Breast epithelium (tissue), 4 donors: ENCODE results near the gene CKLF. TPM values are rescaled to one million over a fixed set of nuclear protein-coding genes. Genes with fewer than 3 reads are reported as not detected.
A peak's percentile ranks its signal among the peaks of the same experiment; 100 is the strongest.

Source experiments
- DNase-seq, 2 donors: peaks; one replicate each; pipeline ENCODE4 v3.0.0-alpha.2; 2019; ENCODE audit warnings: low spot score in 2 of 2
- H3K27ac ChIP-seq, 2 donors: fragments of 200-600 bp; sonication (generic) in 1 of 2; one replicate each; pipeline ENCODE4 v1.5.1; 2016 to 2019; ENCODE audit warnings: mild to moderate bottlenecking in 1 of 2
- H3K27me3 ChIP-seq, 2 donors: fragments of 200-600 bp; sonication (generic) in 1 of 2; one replicate each; pipeline versions ENCODE4 v1.5.1 to v1.6.0; 2017 to 2019; ENCODE audit warnings: control low read depth in 1 of 2, mild to moderate bottlenecking in 1 of 2
- H3K36me3 ChIP-seq: fragments of 200-600 bp; one replicate; pipeline ENCODE4 v1.5.1; 2019
- H3K4me1 ChIP-seq, 2 donors: fragments of 200-600 bp; sonication (generic); one replicate each; pipeline ENCODE4 v1.5.1; 2016 to 2019; ENCODE audit warnings: control low read depth in 1 of 2
- H3K4me3 ChIP-seq, 3 donors: fragments of 200-600 bp; sonication (generic); 1 replicate in 2 of 3; 2 replicates in 1 of 3; pipeline ENCODE4 v1.5.1; 2016 to 2019; ENCODE audit warnings: mild to moderate bottlenecking in 3 of 3, moderate library complexity in 2 of 3
- H3K9me3 ChIP-seq, 2 donors: fragments of 200-600 bp; sonication (generic) in 1 of 2; one replicate each; pipeline ENCODE4 v1.5.1; 2016 to 2019; ENCODE audit warnings: control low read depth in 1 of 2
- POLR2A ChIP-seq: fragments of 450-650 bp; IDR thresholded peaks from one replicate; pipeline ENCODE4 v1.6.1; 2016; ENCODE audit warnings: antibody characterized with exemption, mild to moderate bottlenecking, moderate library complexity
- POLR2AphosphoS5 ChIP-seq, 3 donors: sonication (generic); formaldehyde crosslinking; IDR thresholded peaks; one replicate each; pipeline ENCODE4 v1.6.1; 2017; ENCODE audit warnings: antibody characterized with exemption in 3 of 3
- intact Hi-C: fragments of 100-400 bp; cut with DNase I; formaldehyde crosslinking; loops from one replicate; pipeline ENCODE4 v1.15.1; 2023; ENCODE audit warnings: low total_unique reads
- total RNA-seq, 3 donors: library from RNA; depleted of rRNA; stranded (reverse); fragments of >200 nt; gene quantifications; one replicate each; pipeline ENCODE4 v1.1.0, GENCODE V29; 2016
- TF ChIP-seq, protein P1 (sequence below), 3 donors: fragments of 450-650 bp; IDR thresholded peaks; one replicate each; pipeline ENCODE4 v1.5.1; 2016 to 2017; ENCODE audit warnings: antibody characterized with exemption in 3 of 3, mild to moderate bottlenecking in 3 of 3, moderate library complexity in 3 of 3

The CKLF gene
- total RNA-seq, 3 donors from 2014 or later: 36.6 to 62.6 (median 44.9) TPM

DNA sequence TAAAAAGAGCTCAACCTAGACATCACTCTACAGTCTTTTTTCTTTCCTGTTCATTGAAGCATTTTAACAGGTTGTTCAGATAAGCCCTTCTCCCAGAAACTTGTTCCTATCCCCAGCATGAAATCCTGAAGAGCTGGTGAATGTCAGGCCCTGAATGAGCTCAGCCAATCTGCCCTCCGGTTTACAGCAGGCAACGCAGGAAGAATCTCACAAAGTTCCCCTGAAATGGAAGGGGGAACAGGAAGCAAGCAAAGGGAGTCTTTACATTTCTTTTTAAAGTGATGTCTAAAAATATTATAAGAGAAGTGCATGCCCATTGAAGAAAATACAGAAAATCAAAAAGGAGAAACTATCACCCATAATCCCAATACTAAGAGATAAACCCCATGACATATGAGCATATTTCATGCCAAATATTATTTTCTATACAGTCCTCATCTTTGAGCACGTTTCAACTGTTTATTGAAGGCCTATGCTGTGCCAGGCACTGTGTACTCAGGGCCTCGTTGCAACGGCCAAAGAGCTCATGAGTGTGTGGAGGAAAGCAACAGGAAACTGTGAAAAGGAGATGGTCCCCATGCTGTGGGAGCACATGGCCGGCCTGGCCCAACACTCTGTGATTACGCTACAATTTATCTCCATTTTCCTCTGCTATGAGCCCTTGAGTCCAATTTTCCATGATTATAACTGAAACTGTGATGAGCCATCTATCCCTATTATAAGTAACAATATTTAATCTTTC is 8.2 kb upstream of the CKLF start:
- no peak for TF ChIP-seq POLR2A
- no peak for TF ChIP-seq POLR2AphosphoS5 (IDR thresholded peaks at IDR 0.05)
- TF ChIP-seq, protein P1, sequence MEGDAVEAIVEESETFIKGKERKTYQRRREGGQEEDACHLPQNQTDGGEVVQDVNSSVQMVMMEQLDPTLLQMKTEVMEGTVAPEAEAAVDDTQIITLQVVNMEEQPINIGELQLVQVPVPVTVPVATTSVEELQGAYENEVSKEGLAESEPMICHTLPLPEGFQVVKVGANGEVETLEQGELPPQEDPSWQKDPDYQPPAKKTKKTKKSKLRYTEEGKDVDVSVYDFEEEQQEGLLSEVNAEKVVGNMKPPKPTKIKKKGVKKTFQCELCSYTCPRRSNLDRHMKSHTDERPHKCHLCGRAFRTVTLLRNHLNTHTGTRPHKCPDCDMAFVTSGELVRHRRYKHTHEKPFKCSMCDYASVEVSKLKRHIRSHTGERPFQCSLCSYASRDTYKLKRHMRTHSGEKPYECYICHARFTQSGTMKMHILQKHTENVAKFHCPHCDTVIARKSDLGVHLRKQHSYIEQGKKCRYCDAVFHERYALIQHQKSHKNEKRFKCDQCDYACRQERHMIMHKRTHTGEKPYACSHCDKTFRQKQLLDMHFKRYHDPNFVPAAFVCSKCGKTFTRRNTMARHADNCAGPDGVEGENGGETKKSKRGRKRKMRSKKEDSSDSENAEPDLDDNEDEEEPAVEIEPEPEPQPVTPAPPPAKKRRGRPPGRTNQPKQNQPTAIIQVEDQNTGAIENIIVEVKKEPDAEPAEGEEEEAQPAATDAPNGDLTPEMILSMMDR (IDR thresholded peaks at IDR 0.05): no peak
- intact Hi-C loops: no loop called here
- no peaks in the 10 kb centered on the region for H3K9me3 ChIP-seq
- no peaks in the 10 kb centered on the region for H3K36me3 ChIP-seq
- no peak overlapping the region for H3K4me3 ChIP-seq
- no peaks in the 10 kb centered on the region for H3K27me3 ChIP-seq
- H3K4me1 ChIP-seq: no peaks in the 10 kb centered on the region
- H3K27ac ChIP-seq: no peak overlapping the region
- DNase-seq: no peak

DNA sequence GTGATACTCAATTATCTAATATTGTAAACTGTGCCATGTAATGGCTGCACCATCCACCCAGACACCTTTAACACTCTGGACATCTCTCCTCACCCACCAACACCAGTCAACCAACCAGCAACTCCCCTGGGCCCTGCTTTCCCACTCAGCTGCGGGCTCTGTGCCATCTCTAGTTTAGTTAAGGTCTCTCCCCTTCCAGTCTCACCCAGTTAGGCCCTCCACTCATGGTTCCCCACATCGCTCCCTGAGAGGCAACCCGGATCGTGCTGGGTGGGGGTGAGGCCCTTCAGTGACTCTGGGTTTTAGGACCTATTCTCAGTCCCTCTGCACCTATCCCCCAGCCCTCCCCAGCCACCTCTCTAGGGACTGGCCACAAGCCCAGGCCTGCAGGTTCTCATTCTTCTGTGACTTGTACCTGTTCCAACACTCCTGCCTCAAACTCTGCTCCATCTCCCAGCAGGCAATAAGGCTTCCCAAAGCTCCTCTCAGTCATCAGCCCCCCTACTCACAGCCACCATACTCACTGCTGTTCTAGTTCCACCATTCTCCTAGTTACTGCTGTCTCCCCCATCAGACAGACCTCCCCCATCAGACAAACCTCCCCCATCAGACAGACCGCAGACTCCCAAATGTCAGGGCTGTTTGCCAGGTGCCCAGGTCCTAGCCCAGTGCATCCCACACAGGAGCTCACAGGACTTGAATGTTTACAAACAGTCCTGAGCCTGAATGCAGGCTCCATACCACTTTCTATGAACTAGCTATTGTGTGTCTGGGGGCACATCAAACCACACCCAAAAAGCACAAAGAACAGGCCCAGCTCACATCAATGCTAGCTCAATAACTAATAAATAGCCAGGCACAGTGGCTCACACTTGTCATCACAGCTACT is 5.0 kb upstream of the CKLF start:
- Histone ChIP-seq H3K36me3 (no peaks in the 10 kb centered on the region), H3K27me3 (no peaks in the 10 kb centered on the region), H3K27ac (peak overlapping the region; percentile 95 to 97), H3K9me3 (no peaks in the 10 kb centered on the region), H3K4me3 (no peak overlapping the region), H3K4me1 (no peaks in the 10 kb centered on the region)
- TF ChIP-seq, protein P1 (IDR thresholded peaks at IDR 0.05): no peak
- TF ChIP-seq POLR2A (no peak), POLR2AphosphoS5 (IDR thresholded peaks at IDR 0.05) (no peak)
- intact Hi-C loops: no loop called here
- DNase-seq: no peak

DNA sequence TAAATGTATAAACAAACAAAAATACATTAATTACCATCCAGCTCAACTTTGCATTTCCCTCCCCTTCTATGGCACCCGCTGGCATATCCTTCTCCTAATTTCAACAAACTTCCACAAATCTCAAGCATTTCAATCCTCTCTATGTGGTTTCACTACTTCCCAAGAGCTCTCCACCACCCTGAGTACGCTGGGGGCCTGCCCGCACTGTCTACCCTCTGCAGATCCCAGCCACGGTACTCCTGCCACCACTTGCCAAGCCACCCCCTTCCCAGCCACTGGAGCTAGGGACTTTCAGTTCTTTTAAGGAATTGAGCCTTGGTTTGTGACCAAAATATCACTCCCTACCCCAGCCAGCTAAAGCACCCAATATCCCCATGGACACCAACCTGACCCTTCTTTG is 4.3 kb upstream of the CKLF start:
- Histone ChIP-seq H3K27me3 (no peaks in the 10 kb centered on the region), H3K4me3 (no peak overlapping the region), H3K27ac (peak overlapping the region; percentile 95 to 97), H3K36me3 (no peaks in the 10 kb centered on the region), H3K4me1 (no peaks in the 10 kb centered on the region), H3K9me3 (no peaks in the 10 kb centered on the region)
- DNase-seq: no peak
- TF ChIP-seq POLR2A: no peak
- TF ChIP-seq, protein P1 (IDR thresholded peaks at IDR 0.05): no peak
- no peak for TF ChIP-seq POLR2AphosphoS5 (IDR thresholded peaks at IDR 0.05)
- intact Hi-C loops: no loop called here

DNA sequence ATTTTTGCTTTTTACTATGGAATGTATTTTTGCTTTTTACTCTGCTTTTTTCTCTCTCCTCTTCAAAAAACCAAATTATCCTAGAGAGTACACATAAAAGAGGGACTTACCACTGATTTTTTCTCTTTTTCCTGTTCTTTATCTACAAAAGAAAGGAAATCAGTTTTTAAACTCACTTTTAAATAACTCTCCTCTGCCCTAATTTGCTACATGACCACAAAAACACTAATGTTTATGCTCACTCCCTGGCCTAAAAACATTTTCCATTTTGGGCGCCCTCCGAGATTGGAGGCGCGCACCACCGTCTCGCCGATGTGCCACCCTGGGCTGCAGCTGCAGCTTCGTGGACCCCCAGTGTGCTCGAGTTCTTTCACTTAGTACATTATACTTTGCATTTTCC is 3.5 kb upstream of the CKLF start:
- Histone ChIP-seq H3K27ac (peak overlapping the region; percentile 95 to 97), H3K9me3 (no peaks in the 10 kb centered on the region), H3K36me3 (no peaks in the 10 kb centered on the region), H3K4me1 (no peaks in the 10 kb centered on the region), H3K4me3 (peak overlapping the region; percentile 68 to 81 (median 78)), H3K27me3 (no peaks in the 10 kb centered on the region)
- no peak for DNase-seq
- intact Hi-C loops: no loop called here
- TF ChIP-seq, protein P1 (IDR thresholded peaks at IDR 0.05): no peak
- no peak for TF ChIP-seq POLR2A
- TF ChIP-seq POLR2AphosphoS5 (IDR thresholded peaks at IDR 0.05): no peak
